Caco-2 (cell line): ENCODE measurements around the gene CLEC2L. TPM values are rescaled to one million over a fixed set of nuclear protein-coding genes. Genes with fewer than 3 reads are reported as not detected.
A peak's percentile ranks its signal among the peaks of the same experiment; 100 is the strongest.

Experiments used
- BruUV-seq: library from RNA; stranded (reverse); fragments of 400-500 nt; replicated peaks from 2 replicates; lab custom pipeline; 2021; lab: Mats Ljungman, UMichigan
- CTCF ChIA-PET: fragments of 300-600 bp; sonication (Branson Sonifier 250); formaldehyde crosslinking; loops from one replicate; lab custom pipeline; 2022; ENCODE audit warnings: antibody characterized with exemption; lab: Charles Lee
- POLR2A ChIA-PET: fragments of 300-600 bp; sonication (Branson Sonifier 250); formaldehyde crosslinking; loops from one replicate; lab custom pipeline; 2022; ENCODE audit warnings: antibody characterized with exemption; lab: Charles Lee
- DNase-seq, 2 experiments: peaks; one replicate each; pipeline versions ENCODE4 v3.0.0 to v3.0.0-alpha.2; 2020 to 2022
- H3K27me3 ChIP-seq: replicated peaks from 2 replicates; pipeline ENCODE4 v1.6.0; 2011; ENCODE audit warnings: low read length; ENCODE audit not compliant: control insufficient read depth, insufficient read depth
- H3K36me3 ChIP-seq: 2 replicates; pipeline ENCODE4 v1.5.1; 2011; ENCODE audit warnings: low read length; ENCODE audit not compliant: control insufficient read depth, insufficient read depth
- H3K4me1 ChIP-seq: fragments of 250-450 bp; sonication (Bioruptor Pico); 2 replicates; pipeline ENCODE4 v1.5.1; 2020; ENCODE audit warnings: mild to moderate bottlenecking
- H3K4me3 ChIP-seq: 2 replicates; pipeline ENCODE4 v1.5.1; 2011; ENCODE audit warnings: low read depth, mild to moderate bottlenecking, control low read depth, low read length
- H3K9me3 ChIP-seq: fragments of 250-450 bp; sonication (Bioruptor Pico); 2 replicates; pipeline ENCODE4 v1.5.1; 2020; ENCODE audit warnings: mild to moderate bottlenecking, moderate library complexity
- H3K27ac Mint-ChIP-seq: one replicate; pipeline ENCODE4 v1.8.0; 2022; ENCODE audit warnings: mixed read lengths; ENCODE audit not compliant: unreplicated experiment
- H3K27me3 Mint-ChIP-seq: one replicate; pipeline ENCODE4 v1.8.0; 2022; ENCODE audit warnings: mixed read lengths; ENCODE audit not compliant: insufficient read depth, unreplicated experiment
- H3K36me3 Mint-ChIP-seq: one replicate; pipeline ENCODE4 v1.8.0; 2022; ENCODE audit warnings: mild to moderate bottlenecking, mixed read lengths; ENCODE audit not compliant: insufficient read depth, unreplicated experiment
- H3K4me1 Mint-ChIP-seq: one replicate; pipeline ENCODE4 v1.8.0; 2022; ENCODE audit warnings: low read depth, mixed read lengths; ENCODE audit not compliant: unreplicated experiment
- H3K4me3 Mint-ChIP-seq: one replicate; pipeline ENCODE4 v1.8.0; 2022; ENCODE audit warnings: mild to moderate bottlenecking, moderate library complexity, mixed read lengths; ENCODE audit not compliant: unreplicated experiment
- H3K9me3 Mint-ChIP-seq: one replicate; pipeline ENCODE4 v1.8.0; 2022; ENCODE audit warnings: mixed read lengths; ENCODE audit not compliant: unreplicated experiment
- intact Hi-C: fragments of 100-400 bp; cut with micrococcal nuclease; formaldehyde crosslinking; loops from one replicate; pipeline ENCODE4 v1.10.0; 2022; ENCODE audit not compliant: unreplicated experiment
- total RNA-seq: library from RNA; stranded (reverse); gene quantifications from 2 replicates; pipeline ENCODE4 v1.2.3, GENCODE V29; 2022
- TF ChIP-seq, protein P1 (sequence below), 2 experiments: fragments of 200-600 bp in 1 of 2; IDR thresholded peaks; 1 replicate in 1 of 2; 2 replicates in 1 of 2; pipeline versions ENCODE4 v1.5.1 to v1.8.0; 2011 to 2022; ENCODE audit warnings: antibody characterized with exemption in 1 of 2, control low read depth in 1 of 2, inconsistent platforms in 1 of 2, low read depth in 1 of 2, low read length in 1 of 2, mild to moderate bottlenecking in 1 of 2, moderate library complexity in 1 of 2; ENCODE audit not compliant: insufficient read depth in 1 of 2, severe bottlenecking in 1 of 2, unreplicated experiment in 1 of 2

The CLEC2L gene
- total RNA-seq, 1 experiment from 2014 or later: not detected

- no TSS peak for BruUV-seq
- Histone ChIP-seq H3K4me1 (no peaks in the 10 kb centered on the region), H3K9me3 (peaks cover 15% of the 10 kb centered on the region), H3K36me3 (no peaks in the 10 kb centered on the region), H3K27me3 (no peaks in the 10 kb centered on the region), H3K4me3 (no peak overlapping the region)
- Mint-ChIP-seq H3K4me1 (no peaks in the 10 kb centered on the region), H3K4me3 (no peak overlapping the region), H3K36me3 (no peaks in the 10 kb centered on the region), H3K27me3 (no peaks in the 10 kb centered on the region), H3K27ac (no peak overlapping the region), H3K9me3 (no peaks in the 10 kb centered on the region)
- CTCF ChIA-PET: no interaction called here
- DNase-seq: no peak
- POLR2A ChIA-PET: no interaction called here
- TF ChIP-seq, protein P1, sequence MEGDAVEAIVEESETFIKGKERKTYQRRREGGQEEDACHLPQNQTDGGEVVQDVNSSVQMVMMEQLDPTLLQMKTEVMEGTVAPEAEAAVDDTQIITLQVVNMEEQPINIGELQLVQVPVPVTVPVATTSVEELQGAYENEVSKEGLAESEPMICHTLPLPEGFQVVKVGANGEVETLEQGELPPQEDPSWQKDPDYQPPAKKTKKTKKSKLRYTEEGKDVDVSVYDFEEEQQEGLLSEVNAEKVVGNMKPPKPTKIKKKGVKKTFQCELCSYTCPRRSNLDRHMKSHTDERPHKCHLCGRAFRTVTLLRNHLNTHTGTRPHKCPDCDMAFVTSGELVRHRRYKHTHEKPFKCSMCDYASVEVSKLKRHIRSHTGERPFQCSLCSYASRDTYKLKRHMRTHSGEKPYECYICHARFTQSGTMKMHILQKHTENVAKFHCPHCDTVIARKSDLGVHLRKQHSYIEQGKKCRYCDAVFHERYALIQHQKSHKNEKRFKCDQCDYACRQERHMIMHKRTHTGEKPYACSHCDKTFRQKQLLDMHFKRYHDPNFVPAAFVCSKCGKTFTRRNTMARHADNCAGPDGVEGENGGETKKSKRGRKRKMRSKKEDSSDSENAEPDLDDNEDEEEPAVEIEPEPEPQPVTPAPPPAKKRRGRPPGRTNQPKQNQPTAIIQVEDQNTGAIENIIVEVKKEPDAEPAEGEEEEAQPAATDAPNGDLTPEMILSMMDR (IDR thresholded peaks at IDR 0.05; ENCODE audit: insufficient read depth in 1 of 2, low read depth in 1 of 2, low read length in 1 of 2, severe bottlenecking in 1 of 2, unreplicated experiment in 1 of 2): no peak
- intact Hi-C loops: no loop called here
These were observed 27.0 kb upstream of the CLEC2L start for GRCh38 chr7:139496528-139496927.

DNA sequence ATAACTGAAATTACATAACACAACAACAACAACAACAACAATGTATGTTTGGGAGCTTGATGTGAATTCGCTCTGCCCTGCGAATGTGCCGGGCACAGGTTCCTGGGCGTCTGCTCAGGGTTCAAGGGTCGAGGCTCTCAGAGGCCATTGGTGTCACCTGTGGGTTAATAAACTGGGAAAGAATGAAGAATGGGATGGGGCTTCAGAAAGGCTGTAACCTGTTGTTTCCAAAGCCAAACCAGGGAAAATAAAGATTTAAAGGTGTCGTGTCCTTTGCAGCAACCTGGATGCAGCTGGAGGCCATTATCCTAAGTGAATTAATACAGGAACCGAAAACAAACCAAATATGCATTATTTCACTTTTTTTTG lies 22.7 kb upstream of the CLEC2L start:
- Mint-ChIP-seq H3K4me3 (peak overlapping the region; percentile 72), H3K27ac (no peak overlapping the region), H3K9me3 (no peaks in the 10 kb centered on the region), H3K36me3 (no peaks in the 10 kb centered on the region), H3K4me1 (peaks cover 7% of the 10 kb centered on the region), H3K27me3 (no peaks in the 10 kb centered on the region)
- no TSS peak for BruUV-seq
- ChIA-PET CTCF (interaction anchor here (1.3 to 2.9 kb wide), 4 partner anchors 64 to 118 kb away, joined by 3 to 19 read pairs (median 6); no protein-coding TSS in a partner anchor), POLR2A (no interaction called here)
- Histone ChIP-seq H3K9me3 (no peaks in the 10 kb centered on the region), H3K4me3 (no peak overlapping the region), H3K36me3 (no peaks in the 10 kb centered on the region), H3K4me1 (no peaks in the 10 kb centered on the region; the same call in 1 of the 2 replicates), H3K27me3 (no peaks in the 10 kb centered on the region)
- TF ChIP-seq, protein P1 (IDR thresholded peaks at IDR 0.05; ENCODE audit: insufficient read depth in 1 of 2, low read depth in 1 of 2, low read length in 1 of 2, severe bottlenecking in 1 of 2, unreplicated experiment in 1 of 2): no peak
- no peak for DNase-seq
- intact Hi-C loops: loop anchor here (1.0 kb wide), 3 partner anchors 70 to 502 kb away; no protein-coding TSS in a partner anchor

GRCh38 chr7:139502226-139502625 lies 21.3 kb upstream of the CLEC2L start:
- H3K36me3 Mint-ChIP-seq: no peaks in the 10 kb centered on the region
- no peak overlapping the region for H3K4me3 Mint-ChIP-seq
- H3K36me3 ChIP-seq: no peaks in the 10 kb centered on the region
- no peak overlapping the region for H3K4me3 ChIP-seq
- no peaks in the 10 kb centered on the region for H3K27me3 Mint-ChIP-seq
- H3K27ac Mint-ChIP-seq: no peak overlapping the region
- H3K4me1 Mint-ChIP-seq: peaks cover 7% of the 10 kb centered on the region
- no peaks in the 10 kb centered on the region for H3K27me3 ChIP-seq
- no peaks in the 10 kb centered on the region for H3K9me3 Mint-ChIP-seq
- intact Hi-C loops: no loop called here
- no peak for DNase-seq
- H3K9me3 ChIP-seq: no peaks in the 10 kb centered on the region
- ChIA-PET POLR2A (no interaction called here), CTCF (interaction anchor here (1.4 kb wide), 1 partner anchor 100 kb away, joined by 4 read pairs; no protein-coding TSS in a partner anchor)
- BruUV-seq: no TSS peak
- TF ChIP-seq, protein P1 (IDR thresholded peaks at IDR 0.05; ENCODE audit: insufficient read depth in 1 of 2, low read depth in 1 of 2, low read length in 1 of 2, severe bottlenecking in 1 of 2, unreplicated experiment in 1 of 2): no peak
- H3K4me1 ChIP-seq: no peaks in the 10 kb centered on the region; the same call in 1 of the 2 replicates
